Dermis blood vessel endothelial cell (primary cell): ENCODE measurements around the gene ADAMTS17. TPM values are rescaled to one million over a fixed set of nuclear protein-coding genes. Genes with fewer than 3 reads are reported as not detected.

Experiments used
- DNase-seq: peaks from one replicate; pipeline ENCODE4 v3.0.0; 2010
- total RNA-seq: library from RNA; depleted of rRNA; stranded (reverse); fragments of >200 nt; gene quantifications from 2 replicates; pipeline ENCODE4 v1.2.3, GENCODE V29; 2014

Gene ADAMTS17
- total RNA-seq, 1 donor from 2014 or later = 0.17 TPM

DNA sequence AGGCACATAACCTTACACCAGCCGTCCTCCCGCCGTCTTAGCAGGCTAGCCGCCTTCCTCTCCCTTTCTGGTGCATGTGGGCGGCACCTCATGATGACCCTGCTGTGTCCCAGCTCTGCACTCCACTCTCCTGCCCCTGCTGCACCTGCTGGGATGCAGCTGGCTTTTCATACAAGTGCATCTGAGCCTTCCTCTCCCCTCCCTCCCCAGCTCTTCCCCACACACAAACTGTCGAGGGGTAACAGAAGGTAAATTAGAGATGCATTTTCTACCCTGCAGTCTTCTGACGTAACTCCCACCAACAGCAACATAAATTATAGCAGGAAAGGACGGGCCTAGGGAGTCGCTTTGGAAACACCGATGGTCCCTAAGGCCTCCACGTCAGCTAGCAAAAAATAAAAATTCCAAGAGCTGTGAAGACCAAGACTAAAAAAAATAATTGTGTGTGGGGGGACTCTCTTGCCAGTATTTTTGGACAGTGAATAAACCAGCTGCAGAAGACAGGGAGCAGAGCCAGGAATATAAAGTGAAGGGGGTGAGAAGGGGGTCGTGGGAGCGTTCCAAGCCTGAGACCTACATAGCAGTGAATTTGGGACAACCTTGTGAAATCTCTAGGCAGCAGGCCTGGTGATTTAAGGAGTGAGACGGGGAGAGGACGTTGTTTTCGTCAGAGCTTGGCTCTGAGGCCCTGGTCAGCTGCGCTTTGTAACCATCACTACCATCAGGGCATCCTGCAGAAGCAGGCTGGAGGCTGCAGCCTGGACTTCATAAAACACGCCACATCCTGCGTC, 216.2 kb downstream of the ADAMTS17 start:
- DNase-seq = no peak

DNA sequence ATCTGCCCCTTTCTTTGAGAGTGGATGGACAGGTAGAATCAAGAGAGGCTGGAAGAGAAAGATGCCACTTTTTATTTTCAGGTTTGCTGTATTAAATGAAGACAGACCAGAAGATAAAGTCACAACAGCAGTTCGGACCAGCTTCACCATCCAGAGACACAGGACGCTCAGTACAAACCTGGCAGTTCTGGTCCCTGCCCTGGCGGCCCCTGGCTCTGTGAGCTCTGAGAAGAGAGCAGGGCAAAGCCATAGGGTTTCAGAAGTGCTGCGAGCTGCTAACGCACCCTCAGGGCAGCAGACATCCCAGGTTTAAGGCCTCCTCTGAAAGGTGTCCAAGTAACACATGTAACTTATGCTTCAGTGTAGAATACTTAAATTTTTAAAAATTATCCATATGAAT, 216.8 kb downstream of the ADAMTS17 start:
- DNase-seq = no peak

DNA sequence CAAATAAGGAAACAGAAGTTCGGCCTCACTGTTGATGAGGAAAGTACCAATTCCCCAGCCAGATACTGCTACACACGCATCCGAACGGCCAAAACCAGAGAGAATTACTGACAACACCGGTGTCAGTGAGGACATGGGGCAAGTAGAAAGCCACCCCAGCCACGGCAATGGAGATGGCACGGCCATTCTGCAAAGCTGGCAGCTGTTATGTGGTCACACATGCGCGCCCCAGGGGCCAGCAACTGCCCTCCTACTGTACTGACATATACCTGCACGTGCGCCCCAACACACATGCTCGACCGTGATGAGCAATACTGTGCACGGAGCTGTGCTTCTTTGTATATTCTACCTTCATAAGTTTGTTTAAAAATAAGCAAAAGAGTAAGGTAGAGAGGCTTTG, 217.4 kb downstream of the ADAMTS17 start:
- no peak for DNase-seq

DNA sequence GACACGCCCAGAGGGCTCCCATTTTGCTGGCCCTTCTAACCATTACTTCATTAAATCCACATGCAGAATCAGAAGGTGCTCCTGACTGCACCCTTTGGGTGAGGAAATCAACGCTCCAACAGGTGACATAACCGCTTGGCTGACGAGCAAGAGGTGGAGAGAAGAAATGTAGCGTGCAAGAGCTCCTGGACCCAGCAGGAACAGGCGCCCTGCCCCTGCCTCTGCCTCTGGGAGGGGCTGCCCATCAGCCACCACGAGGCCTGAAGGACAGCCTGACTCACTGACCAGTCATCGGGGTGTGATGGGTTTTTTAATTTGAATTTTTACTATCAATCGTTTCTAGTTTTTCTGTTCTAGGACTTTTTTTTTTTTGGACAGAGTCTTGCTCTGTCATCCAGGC, 218.2 kb downstream of the ADAMTS17 start:
- DNase-seq = no peak

DNA sequence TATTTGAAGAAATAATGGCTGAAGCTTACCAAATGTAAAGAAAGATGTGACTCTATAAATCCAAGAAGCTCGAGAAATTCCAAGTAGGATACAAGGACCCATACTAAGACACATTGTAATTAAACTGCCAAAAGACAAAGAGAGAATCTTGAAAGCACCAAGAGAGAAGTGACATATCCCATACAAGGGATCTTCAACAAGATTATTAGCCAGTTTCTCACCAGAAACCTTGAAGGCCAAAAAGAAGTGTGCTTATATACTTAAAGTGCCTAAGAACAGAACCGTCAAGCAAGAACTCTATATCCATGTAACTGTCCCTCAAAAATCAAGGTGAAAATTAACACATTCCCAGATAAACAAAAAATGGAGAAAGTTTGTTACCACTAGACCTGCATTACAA, 220.5 kb downstream of the ADAMTS17 start:
- no peak for DNase-seq

DNA sequence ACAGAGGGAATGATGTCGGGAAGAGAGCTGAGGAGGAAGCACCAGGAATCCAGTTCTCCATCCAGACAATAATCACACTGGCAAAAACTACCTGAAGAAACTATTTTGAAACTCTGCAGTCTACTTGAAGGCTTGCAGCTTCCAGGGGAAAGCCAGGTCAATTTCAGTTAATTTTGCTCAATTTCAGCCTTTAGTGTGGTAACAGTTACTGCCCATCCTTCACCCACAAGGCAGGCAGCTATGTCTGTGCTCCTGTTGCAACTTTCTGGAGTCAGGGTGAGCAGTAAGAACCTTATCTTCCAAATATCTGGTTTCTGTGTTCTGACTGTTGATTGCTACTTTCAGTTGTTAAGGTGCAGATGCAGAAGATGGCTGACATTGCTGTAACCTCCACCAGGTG, 221.7 kb downstream of the ADAMTS17 start:
- DNase-seq = no peak

DNA sequence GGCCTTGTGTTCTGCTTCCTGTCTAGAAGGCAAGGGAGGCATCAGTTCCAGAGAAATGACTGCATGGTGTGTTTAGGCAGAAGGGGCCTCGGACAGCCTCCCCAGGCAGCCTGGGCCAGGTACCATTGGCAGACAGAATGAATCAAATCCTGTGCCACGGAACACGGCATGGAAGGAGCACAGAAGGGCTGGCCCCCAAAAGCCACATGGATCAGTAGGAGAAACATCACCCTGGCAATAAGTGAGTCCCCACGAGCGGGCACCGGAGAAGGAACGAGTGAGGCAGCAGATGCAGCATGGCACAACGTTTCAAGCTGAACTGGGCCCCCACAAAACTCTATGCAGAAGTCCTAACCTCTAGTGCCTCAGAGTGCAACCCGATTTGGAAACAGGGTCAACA, 223.2 kb downstream of the ADAMTS17 start:
- no peak for DNase-seq

DNA sequence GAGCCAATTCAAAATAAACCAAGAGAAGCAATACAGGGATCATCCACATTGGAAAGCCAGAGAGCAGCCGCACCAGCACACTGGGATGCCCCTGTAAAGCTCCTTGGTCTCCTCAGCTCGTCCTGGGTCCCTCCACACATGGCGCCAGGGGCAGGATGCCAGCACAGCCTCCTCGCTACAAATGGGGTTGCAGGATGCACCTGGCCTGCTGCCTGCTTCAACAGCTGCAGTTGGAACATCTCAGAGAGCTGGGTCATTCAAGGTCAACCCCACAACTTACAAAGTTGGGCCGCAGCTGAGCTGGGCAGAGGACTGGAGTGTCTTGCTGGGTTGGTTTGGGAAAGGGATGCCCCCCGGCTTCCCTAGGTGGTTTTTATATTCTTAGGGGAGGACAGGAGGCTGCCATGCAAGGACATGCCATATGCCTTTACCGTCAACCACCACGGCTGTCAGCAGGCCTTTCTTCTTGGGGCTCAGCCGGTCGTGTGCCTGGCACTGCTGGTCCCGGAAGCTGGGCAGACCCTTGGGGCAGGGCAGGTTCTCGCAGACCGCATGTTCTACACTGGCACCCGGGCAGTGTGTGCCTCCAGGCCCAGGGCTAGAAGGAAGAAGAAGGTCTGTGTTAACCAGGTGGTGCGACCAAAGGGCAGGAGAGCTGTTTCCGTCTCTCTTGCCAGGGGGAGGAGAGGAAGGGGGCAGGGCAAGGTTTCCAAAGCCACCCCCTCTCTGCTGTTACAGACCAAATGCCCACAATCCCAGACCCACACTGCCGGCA, 225.2 kb downstream of the ADAMTS17 start:
- peak; percentile 34 for DNase-seq

DNA sequence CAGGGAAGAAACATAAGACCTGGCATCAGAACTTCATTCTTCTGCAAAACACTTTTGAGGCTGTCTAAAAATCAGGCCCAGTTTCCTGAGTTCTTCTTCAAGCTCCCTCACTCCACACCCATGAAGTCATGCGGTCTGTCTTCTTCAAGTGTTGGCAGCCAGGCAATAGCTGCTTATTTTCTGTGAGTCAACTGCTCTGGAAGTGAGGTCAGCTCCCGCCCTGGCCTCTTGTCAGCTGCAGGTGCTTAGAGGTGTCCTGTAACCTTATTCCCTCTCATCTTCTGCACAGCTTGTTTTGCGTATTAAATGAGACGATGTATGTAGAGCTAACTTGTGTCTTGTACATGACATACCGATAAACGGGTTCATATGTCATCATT, 226.1 kb downstream of the ADAMTS17 start:
- DNase-seq = no peak

DNA sequence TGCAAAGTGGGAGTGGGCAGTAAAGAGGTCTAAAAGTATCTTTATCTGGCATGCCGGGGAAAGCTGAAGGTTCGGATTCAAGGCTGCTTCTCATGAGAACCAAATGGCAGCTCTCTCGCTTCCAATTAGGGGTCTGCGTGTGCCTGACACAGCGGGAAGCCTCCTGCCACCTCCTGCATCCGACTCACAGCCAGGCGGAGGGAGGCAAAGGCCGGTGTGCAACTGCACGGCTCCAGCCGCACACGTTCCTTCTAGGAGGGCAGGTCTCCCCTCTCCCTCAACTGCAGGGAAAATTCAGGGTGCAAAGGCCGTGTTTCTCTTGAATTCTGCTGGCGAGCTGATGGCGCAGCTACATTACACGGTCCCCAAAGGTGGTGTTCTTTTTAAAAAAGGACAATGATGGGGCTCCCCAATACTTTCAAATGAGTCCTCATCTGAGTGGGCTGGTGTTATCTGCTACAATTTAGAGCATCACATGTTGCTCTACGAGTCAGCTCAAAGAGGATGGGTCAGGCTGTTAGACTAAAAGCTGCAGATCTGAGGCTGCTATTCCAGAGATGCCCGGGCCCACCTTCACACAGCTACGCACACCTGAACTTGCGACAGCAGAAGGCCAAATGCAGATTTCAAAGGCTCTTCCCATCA, 226.6 kb downstream of the ADAMTS17 start:
- no peak for DNase-seq

DNA sequence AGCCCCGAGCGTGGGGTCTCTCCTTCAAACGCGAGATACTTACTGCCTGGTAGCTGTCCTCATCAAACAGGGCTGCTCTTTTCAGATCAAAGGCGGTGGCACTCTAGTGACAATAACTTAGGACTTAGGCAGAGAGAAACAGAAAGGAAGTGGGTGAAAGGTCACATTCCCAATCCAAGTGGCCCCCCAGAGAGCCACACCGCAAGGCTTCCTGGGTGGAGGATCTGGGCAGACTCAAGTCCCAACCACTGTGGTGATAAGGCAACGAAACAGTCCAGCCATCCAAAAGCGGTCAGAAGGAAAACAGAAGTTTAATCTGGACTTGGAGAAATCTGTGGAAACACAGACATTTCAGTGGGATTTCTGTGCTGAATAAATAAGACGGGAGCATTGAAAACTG, 227.2 kb downstream of the ADAMTS17 start:
- no peak for DNase-seq

DNA sequence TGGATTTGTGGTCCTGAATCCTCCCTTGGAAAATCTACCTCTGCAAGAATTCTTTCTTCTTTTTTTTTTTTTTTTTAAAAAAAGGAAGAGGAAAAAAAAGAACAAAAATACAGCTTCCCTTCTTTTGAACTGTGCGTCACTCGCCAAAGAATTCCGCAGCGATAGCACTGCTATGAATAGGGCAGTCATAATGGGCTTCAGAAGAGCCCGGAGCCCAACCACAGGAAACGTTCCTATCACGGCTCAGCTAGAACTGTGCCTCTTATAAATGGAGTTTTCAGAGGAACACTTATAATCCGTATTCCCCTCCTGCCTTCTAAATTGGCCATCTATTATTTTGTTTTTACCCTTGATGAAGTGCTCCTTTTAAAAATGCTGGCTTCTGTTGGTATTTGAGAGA, 227.7 kb downstream of the ADAMTS17 start:
- peak; percentile 72 for DNase-seq

DNA sequence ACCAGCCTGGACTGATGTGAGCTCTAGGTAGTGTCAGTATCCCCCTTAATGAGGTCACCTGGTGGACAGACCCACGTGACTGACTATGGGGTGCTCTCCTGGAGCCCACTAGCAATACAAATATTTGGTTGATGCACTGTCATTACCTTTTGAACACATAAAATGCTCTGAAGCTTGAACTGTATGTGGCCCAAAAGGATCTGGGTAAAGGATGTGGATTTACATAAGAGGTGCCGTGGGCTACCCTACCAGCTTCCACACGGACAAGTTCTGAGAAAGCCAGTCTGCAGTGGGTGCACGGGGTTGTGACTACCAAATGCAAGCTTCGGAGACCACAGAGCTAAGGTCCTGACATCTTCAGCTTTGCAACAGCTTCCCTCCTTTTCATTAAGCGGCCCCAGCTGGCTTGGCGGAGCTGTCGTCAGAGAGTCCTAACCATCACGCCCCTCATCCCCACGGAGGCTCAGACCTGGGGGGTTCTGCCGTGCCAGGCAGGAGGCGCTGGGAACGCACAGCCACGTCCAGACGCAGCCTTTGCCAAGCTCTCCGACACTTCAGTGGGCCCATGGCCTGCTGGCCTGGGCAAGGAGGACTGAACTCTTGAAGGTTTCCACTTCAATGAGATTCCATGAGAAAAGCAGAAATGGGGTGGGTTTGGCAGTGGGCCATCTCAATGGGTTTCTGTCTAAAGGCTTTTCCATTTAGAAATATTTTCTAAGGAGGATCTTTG, 228.3 kb downstream of the ADAMTS17 start:
- no peak for DNase-seq

DNA sequence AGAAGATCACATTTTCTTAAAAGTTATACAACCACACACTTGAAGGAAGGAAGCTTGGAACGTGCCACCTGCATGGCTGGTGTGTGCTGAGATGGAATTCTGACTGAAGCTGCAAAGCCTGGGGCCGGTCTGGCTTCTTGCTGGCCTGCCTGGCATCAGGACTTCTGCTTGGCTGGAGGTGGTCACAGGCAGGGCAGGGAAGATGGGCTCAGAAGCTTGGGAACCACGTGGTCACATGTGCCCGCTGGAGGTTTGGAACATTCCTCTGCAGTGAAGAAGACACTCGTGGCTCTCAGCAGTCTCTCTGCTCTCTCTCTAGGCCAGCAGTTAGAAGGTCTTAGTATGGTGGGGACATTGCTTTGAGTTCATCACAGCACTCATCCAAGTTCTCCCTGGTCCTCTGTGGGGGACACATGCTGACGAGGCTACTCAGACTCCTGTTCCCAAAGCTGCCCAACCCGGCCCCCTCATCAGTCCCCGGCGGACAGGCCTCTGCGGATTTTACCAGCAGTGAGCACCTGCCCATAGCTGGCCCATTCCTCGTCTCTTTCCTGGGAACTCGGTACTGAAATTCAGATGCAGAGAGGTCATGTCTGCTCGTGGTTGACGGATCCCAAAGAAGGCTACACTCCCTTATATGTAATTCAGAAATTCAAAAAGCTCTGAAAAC, 229.0 kb downstream of the ADAMTS17 start:
- DNase-seq = no peak

DNA sequence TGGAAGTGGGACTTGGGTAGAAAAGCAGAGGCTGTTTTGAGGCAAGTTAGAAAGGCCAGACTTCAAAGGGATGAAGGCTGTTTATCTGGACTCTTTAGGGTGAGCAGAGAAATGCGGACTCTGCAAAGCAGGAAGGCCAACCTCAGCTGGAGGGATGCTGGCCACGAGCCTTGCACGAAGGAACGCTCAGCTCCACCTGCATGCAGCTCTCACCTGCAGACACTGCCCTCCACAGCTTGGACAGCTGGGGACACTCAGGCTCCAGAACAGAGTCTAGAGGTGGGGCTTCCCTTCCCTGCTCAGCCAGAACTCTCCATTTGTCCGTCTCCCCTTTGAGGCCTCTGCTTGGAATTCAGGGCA, 229.7 kb downstream of the ADAMTS17 start:
- DNase-seq = no peak

DNA sequence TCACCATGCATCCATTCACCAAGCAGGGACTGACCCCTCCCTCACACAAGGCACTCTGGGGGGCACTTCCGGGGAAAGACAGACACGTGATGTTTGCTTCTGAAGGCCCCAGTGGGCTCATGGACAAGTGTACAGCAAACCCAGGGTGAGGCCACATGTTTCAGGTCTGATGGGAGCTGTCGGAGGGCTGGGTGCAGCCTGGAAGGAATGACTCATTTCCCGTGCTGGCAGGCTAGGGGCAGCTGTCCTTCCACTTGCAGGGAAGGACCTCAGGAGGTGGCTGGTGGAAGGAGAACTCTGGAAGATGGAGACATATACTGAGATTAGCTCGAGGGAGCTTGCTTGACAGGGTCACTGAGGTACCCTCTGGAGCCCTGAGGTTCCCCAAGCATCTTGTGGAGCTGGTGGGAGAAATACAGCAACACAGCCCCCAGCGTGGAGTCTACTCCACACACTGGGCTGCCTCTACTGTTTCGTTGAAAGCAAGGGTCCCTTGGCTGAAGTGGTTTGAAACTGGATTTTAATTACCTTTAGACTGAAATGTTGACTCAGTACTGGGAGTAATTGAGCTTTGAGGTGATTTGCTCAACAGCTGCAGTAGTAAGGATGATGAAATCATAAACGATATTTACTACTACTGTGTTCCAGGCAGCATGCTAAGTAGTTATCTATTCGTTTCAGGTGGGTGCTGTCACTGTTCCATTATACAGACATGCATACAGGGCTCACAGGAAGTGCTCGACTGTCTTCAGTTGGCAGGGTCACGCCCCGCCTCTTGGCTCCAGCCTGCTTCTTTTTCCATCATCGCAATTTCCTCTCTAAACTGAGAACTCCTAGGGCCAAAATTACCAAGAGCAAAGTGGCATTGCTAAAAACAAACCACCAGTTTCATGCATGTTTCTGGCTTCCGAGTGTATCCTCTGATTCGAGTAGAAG, 230.4 kb downstream of the ADAMTS17 start:
- DNase-seq = peak; percentile 79

DNA sequence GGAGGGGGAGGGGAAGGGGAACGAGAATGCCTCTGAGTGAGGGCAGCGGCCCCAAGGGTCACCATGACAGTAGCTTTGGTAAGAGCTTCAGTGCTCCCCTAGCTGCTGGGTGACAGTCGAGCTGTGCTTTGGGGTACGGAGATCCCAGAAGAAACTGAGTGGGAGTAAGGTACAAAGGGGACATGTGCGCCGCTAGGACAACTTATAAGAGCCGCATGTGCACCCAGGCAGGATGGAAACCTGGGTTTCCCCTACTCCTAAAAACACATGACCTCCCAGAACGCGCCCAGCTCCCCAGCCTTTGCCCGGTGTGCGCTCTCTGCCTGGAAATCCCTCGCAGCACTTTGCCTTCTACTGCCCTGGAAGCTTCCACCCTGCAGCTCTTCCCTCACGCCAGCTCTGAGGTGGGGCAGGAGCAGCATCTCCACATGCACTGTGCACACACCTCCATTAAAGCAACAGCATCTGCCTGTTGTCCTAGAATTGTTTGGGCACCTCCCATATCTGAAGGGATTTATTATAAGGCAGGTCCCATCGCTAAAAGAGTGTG, 232.2 kb downstream of the ADAMTS17 start:
- DNase-seq = no peak

DNA sequence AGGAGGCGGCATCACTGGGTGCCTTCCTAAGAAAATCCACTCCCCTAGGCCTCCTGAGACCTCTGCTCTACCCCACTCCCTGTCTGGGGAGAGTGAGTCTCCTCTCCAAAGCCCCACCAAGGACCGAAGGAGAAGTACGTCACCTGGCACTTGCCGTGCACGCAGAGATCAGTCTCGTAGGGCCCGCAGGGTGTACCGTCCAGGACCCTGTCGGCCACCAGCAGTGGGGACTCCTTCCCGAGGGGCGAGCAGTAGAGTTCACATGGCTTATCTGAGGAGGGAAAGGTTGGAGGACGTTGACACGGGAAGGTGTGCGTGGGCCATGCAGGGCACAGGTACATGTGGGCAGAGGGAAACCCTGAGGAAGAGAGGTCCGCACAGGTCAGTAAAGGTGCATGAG, 232.9 kb downstream of the ADAMTS17 start:
- no peak for DNase-seq

DNA sequence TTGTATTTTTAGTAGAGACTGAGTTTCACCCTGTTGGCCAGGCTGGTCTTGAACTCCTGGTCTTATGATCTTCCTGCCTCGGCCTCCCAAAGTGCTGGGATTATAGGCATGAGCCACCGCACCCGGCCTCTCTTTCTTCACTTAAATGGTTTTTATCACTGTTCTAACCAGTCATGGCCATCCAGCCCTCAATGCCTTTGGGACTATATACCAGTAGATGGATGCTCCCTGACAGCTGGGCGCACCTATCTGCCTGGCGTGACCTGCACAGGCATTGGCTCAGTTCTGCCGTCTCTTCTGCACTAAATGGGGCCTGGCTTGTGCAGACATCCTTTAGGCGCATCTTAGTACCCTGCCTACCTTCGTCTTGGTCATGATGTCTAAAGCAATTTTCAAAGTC, 233.4 kb downstream of the ADAMTS17 start:
- no peak for DNase-seq

DNA sequence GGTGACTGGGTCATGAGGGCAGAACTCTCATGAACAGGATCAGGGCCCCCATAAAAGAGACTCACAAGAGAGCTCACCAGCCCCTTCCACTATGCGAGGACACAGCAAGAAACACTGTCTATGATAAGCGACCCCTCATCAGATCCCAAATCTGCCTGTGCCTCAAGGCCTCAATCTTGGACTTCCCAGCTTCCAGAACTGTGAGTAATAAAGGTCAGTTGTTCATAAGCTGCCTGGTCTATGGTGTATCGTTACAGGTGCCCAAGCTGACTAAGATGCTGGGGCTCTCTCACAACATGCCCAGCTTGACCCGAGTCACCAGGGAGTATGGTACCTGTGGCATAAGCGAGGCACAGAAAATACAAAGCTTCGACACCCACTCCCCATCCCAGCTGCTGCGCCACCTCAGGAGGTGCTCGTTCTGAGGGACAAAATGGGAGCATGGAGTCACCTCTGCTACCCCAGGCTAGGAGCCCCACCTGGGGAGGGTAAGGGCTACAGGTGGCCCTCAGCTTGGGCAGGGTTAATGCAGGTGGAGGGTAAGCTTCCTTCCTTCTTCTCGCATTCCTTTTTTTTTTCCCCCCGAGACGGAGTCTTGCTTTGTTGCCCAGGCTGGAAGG, 234.1 kb downstream of the ADAMTS17 start:
- DNase-seq = no peak

DNA sequence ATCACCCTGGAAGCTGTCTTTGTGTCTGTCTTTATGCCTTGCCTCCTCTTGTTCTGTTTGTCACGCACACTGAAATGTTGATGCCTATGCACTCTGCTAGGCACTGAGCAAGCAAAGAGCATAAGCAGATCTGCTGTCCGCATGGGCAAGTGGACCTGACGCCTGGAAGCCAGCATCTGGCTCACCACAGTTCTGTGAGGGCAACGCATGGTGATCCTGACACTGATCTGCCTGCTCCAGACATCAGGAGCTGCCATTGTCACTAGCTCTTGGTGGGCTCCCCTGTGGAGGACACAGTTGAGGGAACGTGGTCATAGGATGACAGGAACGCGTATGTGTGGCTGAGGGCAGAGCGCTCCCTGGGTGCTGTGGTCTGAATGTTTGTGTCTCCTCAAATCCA, 234.6 kb downstream of the ADAMTS17 start:
- no peak for DNase-seq
